BE2C (cell line): ENCODE measurements around the gene DDI2.

Source experiments
- DNase-seq: peaks from one replicate; pipeline ENCODE4 v3.0.0-alpha.2; 2020
- H3K27me3 ChIP-seq: fragments of 250-450 bp; sonication (Bioruptor Pico); 2 replicates; pipeline ENCODE4 v1.5.1; 2020; ENCODE audit warnings: mild to moderate bottlenecking
- H3K36me3 ChIP-seq: fragments of 250-450 bp; sonication (Bioruptor Pico); 2 replicates; pipeline ENCODE4 v1.5.1; 2020; ENCODE audit warnings: mild to moderate bottlenecking
- H3K4me1 ChIP-seq: fragments of 250-450 bp; sonication (Bioruptor Pico); 2 replicates; pipeline ENCODE4 v1.5.1; 2020
- H3K4me3 ChIP-seq: 2 replicates; pipeline ENCODE4 v1.5.1; 2011; ENCODE audit warnings: low read depth, low read length
- H3K9me3 ChIP-seq: fragments of 250-450 bp; sonication (Bioruptor Pico); 2 replicates; pipeline ENCODE4 v1.5.1; 2020
- TF ChIP-seq, protein P1 (sequence below): IDR thresholded peaks from 2 replicates; pipeline ENCODE4 v1.5.1; 2012; ENCODE audit warnings: mild to moderate bottlenecking, low read depth, low read length

Gene DDI2

DNA sequence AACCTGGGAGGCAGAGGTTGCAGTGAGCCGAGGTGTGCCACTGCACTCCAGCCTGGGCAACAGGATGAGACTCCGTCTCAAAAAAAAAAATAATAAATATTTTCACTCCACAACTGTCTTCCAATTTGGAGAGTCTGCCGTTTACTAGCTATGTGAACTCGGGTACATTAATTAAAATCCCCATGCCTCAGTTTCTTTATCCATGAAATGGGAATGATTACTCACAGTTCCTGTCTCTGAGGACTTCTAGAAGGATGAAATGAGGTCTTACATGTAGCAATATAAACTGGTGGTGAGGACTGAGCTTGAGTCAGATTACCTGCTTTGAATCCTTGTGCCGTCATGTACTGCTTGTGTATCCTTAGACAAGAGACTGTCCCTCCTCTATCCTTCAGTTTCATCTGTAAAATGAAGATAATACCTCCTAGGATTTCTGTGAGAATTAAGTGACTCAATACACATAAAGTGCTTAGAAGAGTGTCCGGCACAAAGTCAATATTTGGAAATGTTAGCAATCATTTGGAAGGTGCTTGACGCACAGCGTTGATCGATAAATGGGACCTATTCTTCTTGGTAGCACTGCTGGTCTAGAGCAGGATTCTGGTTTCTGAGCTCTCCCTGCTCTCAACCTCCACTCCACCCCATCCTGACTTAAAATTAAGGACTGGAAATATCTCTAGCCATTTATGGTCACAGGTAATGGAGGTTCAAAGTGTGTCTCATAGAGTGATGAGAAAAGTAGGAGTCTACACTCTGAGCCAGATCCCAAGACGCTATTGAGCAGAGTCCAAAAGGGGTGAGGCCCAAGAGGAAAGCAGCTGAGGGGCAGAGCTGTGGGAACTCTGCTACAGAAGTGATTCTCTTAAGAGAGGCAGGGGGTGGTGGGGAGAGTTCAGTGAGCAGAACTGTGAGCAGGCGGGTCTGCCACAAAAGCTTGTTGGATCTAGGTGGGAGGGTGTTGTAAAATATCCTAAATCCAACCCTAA, 11.6 kb upstream of the DDI2 start:
- H3K4me1 ChIP-seq = no peaks in the 10 kb centered on the region
- TF ChIP-seq, protein P1, sequence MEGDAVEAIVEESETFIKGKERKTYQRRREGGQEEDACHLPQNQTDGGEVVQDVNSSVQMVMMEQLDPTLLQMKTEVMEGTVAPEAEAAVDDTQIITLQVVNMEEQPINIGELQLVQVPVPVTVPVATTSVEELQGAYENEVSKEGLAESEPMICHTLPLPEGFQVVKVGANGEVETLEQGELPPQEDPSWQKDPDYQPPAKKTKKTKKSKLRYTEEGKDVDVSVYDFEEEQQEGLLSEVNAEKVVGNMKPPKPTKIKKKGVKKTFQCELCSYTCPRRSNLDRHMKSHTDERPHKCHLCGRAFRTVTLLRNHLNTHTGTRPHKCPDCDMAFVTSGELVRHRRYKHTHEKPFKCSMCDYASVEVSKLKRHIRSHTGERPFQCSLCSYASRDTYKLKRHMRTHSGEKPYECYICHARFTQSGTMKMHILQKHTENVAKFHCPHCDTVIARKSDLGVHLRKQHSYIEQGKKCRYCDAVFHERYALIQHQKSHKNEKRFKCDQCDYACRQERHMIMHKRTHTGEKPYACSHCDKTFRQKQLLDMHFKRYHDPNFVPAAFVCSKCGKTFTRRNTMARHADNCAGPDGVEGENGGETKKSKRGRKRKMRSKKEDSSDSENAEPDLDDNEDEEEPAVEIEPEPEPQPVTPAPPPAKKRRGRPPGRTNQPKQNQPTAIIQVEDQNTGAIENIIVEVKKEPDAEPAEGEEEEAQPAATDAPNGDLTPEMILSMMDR = no peak
- no peaks in the 10 kb centered on the region for H3K36me3 ChIP-seq
- H3K27me3 ChIP-seq = no peaks in the 10 kb centered on the region
- no peak for DNase-seq
- no peak overlapping the region for H3K4me3 ChIP-seq
- H3K9me3 ChIP-seq = no peaks in the 10 kb centered on the region

DNA sequence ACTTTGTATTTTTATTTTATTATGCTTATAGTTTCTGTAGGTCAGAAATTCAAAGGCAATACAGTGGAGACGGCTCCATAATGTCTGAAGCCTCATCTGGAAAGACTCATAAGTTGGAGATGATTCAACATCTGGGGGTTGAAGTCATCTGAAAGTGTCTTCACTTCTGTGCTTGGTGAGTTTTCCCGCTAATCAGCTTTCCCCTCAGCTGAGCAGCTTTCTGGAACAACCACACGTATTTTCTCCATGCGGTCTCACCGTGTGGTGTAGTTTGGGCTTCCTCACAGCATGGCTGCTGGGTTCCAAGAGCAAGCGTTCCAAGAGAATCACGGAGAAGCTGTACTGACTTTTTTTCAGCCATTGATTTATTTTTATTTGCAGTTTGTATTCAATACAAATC, 7.6 kb upstream of the DDI2 start:
- Histone ChIP-seq H3K4me3 (no peak overlapping the region), H3K4me1 (no peaks in the 10 kb centered on the region), H3K9me3 (no peaks in the 10 kb centered on the region), H3K27me3 (no peaks in the 10 kb centered on the region), H3K36me3 (no peaks in the 10 kb centered on the region)
- TF ChIP-seq, protein P1 = no peak
- no peak for DNase-seq

DNA sequence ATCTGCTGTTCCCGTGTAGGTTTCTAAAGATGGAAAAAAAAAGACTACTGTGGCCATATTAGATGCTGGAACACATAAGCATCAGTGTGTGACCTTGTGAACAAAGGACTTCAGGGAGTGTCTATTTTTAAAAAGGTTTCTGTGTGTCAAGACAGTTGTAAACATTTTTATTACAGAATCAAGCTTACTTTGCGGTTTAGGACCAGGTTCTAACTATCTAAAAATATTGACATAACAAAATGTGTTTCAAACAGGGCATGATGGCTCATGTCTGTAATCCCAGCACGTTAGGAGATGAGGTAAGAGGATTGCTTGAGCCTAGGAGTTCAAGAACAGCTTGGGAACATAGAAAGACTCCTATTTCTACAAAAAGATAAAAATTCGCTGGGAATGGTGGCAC, 7.1 kb upstream of the DDI2 start:
- TF ChIP-seq, protein P1 = no peak

DNA sequence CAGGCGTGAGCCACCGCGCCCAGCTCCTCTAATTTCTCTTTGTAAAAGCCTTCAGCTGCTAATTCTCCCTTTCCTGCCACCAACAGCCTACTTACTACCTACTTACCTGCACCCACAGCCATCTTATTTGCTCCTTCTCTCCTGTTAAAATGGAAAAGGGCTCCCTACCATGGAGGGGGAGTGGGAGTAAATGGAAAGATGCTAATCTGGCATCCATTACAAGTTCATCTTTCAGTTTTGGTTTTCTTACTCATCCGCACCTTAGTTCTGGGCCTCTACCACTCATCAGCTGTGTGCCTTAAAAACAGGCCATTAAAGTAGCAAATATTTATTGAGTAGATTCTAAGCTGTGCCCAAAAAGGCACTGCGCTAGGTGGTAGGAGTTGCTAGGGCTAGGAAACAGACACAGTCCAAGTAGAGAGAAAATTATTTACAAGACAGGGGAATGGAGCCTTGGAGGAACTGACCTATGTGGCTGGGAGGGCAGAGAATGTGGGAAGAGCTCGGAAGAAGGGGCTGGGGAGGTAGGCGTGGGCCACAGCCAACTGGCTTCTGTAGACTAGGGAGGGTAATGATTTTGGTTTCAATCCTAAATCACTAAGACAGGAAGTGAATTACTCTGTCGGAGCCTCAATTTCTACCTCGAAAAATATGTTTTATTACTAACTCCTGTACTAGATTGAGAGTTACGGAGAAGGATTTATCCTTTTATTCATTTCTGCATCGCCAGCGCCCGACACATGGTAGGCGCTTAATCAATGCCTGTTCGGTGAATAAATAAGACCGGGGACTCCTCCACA, 685 bp upstream of the DDI2 start:
- Histone ChIP-seq H3K36me3 (no peaks in the 10 kb centered on the region), H3K27me3 (no peaks in the 10 kb centered on the region), H3K4me1 (no peaks in the 10 kb centered on the region), H3K4me3 (peak overlapping the region; percentile 62), H3K9me3 (no peaks in the 10 kb centered on the region)
- TF ChIP-seq, protein P1 = no peak
- no peak for DNase-seq

More for the DNA sequence above, 7.1 kb upstream of the DDI2 start:
- DNase-seq = no peak
- Histone ChIP-seq H3K36me3 (no peaks in the 10 kb centered on the region), H3K27me3 (no peaks in the 10 kb centered on the region), H3K9me3 (no peaks in the 10 kb centered on the region), H3K4me3 (no peak overlapping the region), H3K4me1 (no peaks in the 10 kb centered on the region)

DNA sequence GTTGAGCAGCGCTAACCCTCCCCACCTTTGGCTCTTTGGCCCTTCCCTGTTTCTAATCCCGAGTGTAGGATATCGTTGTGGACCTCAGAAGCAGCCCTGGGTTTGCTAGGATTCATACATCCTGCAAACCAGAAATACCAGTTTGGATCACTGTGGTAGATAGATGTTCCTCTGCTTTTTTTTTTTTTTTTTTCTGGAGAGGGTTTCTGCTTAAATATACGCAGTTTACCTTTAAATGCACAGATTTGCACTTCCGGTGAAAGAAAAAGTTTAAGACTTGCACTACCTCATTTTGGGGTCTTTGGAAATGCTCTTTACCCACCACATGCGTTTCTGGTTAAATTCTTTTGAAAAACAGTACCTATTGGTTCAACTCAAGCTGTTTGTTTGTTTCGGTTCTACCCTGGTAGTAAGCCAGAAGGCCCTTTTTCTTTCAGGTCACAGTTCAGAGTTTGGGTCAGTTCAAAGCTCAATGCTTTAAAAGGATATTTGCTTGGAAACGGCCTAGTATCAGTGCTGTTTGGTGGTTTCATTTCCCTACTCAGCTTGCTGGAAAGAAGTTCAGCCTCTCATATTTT, 908 bp downstream of the DDI2 start:
- DNase-seq = no peak
- H3K9me3 ChIP-seq = no peaks in the 10 kb centered on the region
- H3K4me1 ChIP-seq = no peaks in the 10 kb centered on the region
- no peaks in the 10 kb centered on the region for H3K36me3 ChIP-seq
- peak overlapping the region; percentile 85 for H3K4me3 ChIP-seq
- TF ChIP-seq, protein P1 = no peak
- H3K27me3 ChIP-seq = no peaks in the 10 kb centered on the region
